ENCODE results near the gene RAB3GAP2. TPM values are rescaled to one million over a fixed set of nuclear protein-coding genes. Genes with fewer than 3 reads are reported as not detected.

RAB3GAP2 gene
- total RNA-seq, 6 experiments from 2014 or later: 13.3 to 20.4 (median 18.4) TPM

DNA sequence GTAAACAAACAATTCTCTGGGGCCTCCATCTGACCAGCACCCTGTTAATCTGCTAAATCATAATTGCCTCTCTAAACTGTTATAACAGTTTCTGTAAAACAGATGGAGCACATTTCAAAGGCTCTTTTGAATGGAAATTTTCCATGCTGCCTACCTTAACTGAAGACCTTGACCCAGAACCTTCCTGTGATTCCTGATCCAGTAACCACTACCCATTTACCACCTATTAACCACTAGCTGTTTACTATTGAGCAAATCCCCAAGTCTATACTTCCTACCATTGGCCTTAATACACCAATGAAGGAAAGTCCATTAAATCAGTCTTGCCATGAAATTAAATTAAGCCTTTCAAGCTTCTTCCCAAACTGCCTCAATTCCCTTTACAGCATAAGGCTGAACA is 46.3 kb downstream of the RAB3GAP2 start:
- intact Hi-C loops (cut with DNase I): loop anchor here in 1 of 2 donors (10.0 kb wide), 1 partner anchor 59 kb away; no protein-coding TSS in a partner anchor
- TF ChIP-seq, protein P1, sequence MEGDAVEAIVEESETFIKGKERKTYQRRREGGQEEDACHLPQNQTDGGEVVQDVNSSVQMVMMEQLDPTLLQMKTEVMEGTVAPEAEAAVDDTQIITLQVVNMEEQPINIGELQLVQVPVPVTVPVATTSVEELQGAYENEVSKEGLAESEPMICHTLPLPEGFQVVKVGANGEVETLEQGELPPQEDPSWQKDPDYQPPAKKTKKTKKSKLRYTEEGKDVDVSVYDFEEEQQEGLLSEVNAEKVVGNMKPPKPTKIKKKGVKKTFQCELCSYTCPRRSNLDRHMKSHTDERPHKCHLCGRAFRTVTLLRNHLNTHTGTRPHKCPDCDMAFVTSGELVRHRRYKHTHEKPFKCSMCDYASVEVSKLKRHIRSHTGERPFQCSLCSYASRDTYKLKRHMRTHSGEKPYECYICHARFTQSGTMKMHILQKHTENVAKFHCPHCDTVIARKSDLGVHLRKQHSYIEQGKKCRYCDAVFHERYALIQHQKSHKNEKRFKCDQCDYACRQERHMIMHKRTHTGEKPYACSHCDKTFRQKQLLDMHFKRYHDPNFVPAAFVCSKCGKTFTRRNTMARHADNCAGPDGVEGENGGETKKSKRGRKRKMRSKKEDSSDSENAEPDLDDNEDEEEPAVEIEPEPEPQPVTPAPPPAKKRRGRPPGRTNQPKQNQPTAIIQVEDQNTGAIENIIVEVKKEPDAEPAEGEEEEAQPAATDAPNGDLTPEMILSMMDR (IDR thresholded peaks at IDR 0.05): no peak
- TF ChIP-seq POLR2A (IDR thresholded peaks at IDR 0.05): no peak
- H3K4me3 ChIP-seq: no peak overlapping the region
- H3K27ac ChIP-seq: no peak overlapping the region
- H3K27me3 ChIP-seq: no peaks in the 10 kb centered on the region
- H3K4me1 ChIP-seq: no peaks in the 10 kb centered on the region
- H3K9me3 ChIP-seq: no peaks in the 10 kb centered on the region
- H3K36me3 ChIP-seq: peaks cover 0 to 3% (median 0%) of the 10 kb centered on the region in 4 donors
- ATAC-seq (no peak), DNase-seq (no peak)

- no peak for DNase-seq
- Histone ChIP-seq H3K36me3 (peaks cover 0 to 3% (median 0%) of the 10 kb centered on the region in 4 donors), H3K9me3 (no peaks in the 10 kb centered on the region), H3K4me1 (no peaks in the 10 kb centered on the region), H3K27ac (no peak overlapping the region), H3K4me3 (no peak overlapping the region), H3K27me3 (no peaks in the 10 kb centered on the region)
- ATAC-seq: no peak
- no peak for TF ChIP-seq POLR2A (IDR thresholded peaks at IDR 0.05)
- TF ChIP-seq, protein P1 (IDR thresholded peaks at IDR 0.05): no peak
- intact Hi-C loops (cut with DNase I): loop anchor here in 1 of 2 donors (10.0 kb wide), 1 partner anchor 60 kb away; no protein-coding TSS in a partner anchor
- 100% methylated on average over 1 of the region's 1 CpG for WGBS (ENCODE audit: insufficient coverage, low coverage, low lambda C conversion rate, missing lambda C conversion rate)
Observed at GRCh38 chr1:220224611-220225124, 47.6 kb downstream of the RAB3GAP2 start.

- Histone ChIP-seq H3K36me3 (peaks cover 0 to 3% (median 0%) of the 10 kb centered on the region in 4 donors), H3K27me3 (no peaks in the 10 kb centered on the region), H3K4me3 (no peak overlapping the region), H3K9me3 (no peaks in the 10 kb centered on the region), H3K27ac (no peak overlapping the region), H3K4me1 (no peaks in the 10 kb centered on the region)
- 83% methylated on average over 2 of the region's 2 CpGs for WGBS (ENCODE audit: insufficient coverage, low coverage, low lambda C conversion rate, missing lambda C conversion rate)
- ATAC-seq: no peak
- TF ChIP-seq, protein P1 (IDR thresholded peaks at IDR 0.05): no peak
- TF ChIP-seq POLR2A (IDR thresholded peaks at IDR 0.05): no peak
- intact Hi-C loops (cut with DNase I): loop anchor here in 1 of 2 donors (10.0 kb wide), 1 partner anchor 61 kb away; no protein-coding TSS in a partner anchor
- DNase-seq: no peak
Observed at GRCh38 chr1:220224033-220224432, 48.2 kb downstream of the RAB3GAP2 start.

- peaks cover 0 to 3% (median 0%) of the 10 kb centered on the region in 4 donors for H3K36me3 ChIP-seq
- 58% methylated on average over 3 of the region's 3 CpGs for WGBS (ENCODE audit: insufficient coverage, low coverage, low lambda C conversion rate, missing lambda C conversion rate)
- H3K4me1 ChIP-seq: no peaks in the 10 kb centered on the region
- intact Hi-C loops (cut with DNase I): loop anchor here in 1 of 2 donors (10.0 kb wide), 1 partner anchor 62 kb away; no protein-coding TSS in a partner anchor
- H3K9me3 ChIP-seq: no peaks in the 10 kb centered on the region
- ATAC-seq: no peak
- TF ChIP-seq, protein P1 (IDR thresholded peaks at IDR 0.05): no peak
- TF ChIP-seq POLR2A (IDR thresholded peaks at IDR 0.05): no peak
- no peaks in the 10 kb centered on the region for H3K27me3 ChIP-seq
- DNase-seq: no peak
- H3K4me3 ChIP-seq: no peak overlapping the region
- no peak overlapping the region for H3K27ac ChIP-seq
Observed at GRCh38 chr1:220222939-220223338, 49.3 kb downstream of the RAB3GAP2 start.

Measured in right lobe of liver (tissue), 6 donors.